Suppressor macrophage (primary cell): ENCODE measurements around the gene POC5.
A peak's percentile ranks its signal among the peaks of the same experiment; 100 is the strongest.

Experiments used
- DNase-seq, 4 experiments: peaks; one replicate each; pipeline ENCODE4 v3.0.0-alpha.2; 2020 to 2022

POC5 gene

DNA sequence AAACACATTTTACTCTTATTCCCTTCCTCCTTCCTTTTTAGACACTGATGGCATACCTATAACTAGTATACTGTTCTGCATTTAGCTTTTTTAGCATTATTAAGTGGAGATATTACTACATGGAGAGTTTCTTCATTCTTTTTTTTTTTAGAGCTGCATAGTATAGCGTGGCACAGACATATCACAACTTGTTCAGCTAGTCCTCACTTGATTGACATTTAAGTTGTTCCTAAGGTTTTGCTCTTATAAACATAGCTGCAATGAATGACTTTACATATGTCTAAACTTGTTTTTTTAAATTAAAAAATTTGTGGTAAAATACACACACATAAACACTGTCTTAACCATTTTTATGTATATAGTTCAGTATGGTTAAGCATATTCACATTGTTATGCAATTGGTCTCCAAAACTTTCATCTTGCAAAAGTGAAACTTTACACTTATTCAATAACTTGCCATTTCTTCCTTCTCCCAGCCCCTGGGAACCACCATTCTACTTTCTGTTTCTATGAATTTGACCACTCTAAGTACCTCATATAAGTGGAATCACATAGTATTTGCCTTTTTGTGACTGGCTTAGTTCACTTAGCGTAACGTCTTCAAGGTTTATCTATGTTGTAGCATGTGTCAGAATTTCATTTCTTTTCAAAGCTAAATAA, 57.3 kb downstream of the POC5 start:
- peak in 1 of 4 experiments; percentile 22 for DNase-seq

GRCh38 chr5:75656311-75657003, 60.8 kb downstream of the POC5 start:
- DNase-seq = peak in 3 of 4 experiments; percentile 6 to 45 (median 22)

DNA sequence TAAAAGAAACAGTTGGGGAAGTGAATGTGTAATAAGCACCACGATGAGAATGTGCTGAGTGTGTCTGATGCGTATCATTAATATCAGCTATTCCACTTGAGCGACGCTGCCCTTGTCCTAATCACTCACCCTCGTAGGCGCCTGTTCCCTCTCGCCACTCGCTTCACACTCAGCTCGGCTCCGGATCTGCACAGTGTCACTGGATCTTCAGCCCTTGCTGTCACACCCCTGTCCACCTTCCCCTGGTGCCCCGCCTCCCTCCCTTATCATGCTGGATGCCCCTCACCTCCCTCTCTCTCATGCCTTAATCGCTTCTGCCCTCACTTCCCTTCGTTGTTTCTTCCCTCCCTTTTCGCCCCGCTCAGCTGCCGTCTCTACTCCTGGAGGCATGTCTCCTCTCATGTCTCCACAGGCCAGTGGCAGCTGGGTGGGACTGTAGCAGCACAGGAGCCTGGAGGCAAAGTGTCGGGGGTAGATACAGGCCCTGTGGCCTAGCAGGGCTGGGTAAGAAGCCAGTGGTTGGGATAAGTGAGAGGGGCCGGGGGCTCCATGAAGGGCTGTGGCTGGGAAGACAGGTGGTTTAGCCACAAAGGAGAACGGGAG, 62.4 kb downstream of the POC5 start:
- DNase-seq = no peak

- no peak for DNase-seq
Observed at GRCh38 chr5:75653521-75653920, 63.7 kb downstream of the POC5 start.

DNA sequence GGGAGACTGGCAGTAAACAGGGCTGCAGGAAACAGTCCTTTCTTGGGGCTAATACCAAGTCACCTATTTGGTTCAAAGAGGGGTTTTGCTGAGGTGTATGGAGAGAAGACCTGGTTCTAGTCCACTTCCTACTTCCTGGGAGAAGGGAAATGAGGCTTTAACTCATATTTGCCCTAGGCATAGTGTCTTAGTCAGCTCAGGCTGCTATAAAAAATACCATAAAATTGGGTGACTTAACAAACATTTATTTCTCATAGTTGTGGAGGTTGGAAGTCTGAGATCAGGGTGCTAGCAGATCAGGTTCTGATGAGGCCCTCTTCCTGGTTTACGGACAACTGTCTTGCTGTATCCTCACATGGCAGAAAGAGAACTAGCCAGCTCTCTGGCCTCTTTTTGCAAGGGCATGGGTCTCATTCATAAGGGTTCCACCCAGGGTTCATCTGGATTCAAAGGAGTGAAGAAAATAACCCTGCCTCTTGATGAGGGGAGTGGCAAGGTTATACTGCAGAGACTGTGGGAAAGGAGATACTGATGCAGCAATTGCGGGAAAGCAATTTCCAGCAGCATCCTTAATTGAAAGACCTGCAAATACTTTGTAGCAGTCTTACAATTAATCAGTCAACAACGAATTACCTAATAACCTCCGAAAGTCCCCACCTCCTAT, 65.5 kb downstream of the POC5 start:
- no peak for DNase-seq

DNA sequence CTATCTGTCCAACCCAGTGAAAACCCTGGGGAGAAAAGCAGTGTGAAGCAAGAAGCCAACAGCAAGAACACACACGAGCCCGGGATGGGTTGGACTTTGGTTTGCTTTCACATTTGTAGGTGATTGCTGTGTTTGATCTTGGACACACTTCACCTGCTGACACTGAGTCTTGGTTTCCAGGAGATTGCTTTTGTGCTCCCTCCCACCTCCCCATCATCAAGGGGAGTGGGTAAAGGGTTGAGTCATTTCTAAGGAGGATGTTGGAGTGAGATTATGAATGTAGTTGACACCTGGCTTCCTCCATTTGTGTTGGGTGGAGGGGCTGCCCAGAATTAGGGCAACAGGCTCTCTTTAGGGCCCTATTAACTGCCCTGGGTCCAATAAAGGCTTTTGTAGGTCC, 68.5 kb downstream of the POC5 start:
- DNase-seq = no peak

DNA sequence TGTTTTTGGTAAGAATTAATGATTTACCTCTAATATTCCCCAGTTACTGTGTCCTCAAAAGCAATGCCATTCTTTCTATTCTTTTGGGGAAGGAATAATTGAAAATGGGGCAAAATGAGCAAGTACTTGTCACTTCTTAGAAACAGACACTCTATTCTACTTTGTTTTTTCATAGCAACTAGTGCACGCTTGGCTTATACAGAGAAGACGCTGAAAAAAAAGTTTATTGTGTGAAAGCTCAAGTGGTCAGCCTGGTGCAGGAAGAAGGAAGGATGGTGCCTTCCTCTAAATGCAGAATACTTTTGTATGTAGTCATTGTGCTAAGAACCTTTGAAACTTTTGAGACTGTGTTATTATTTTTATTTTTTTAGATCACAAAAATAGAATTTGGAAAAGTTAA, 76.4 kb downstream of the POC5 start:
- no peak for DNase-seq

- no peak for DNase-seq
Observed at GRCh38 chr5:75640395-75640794, 76.8 kb downstream of the POC5 start.

DNA sequence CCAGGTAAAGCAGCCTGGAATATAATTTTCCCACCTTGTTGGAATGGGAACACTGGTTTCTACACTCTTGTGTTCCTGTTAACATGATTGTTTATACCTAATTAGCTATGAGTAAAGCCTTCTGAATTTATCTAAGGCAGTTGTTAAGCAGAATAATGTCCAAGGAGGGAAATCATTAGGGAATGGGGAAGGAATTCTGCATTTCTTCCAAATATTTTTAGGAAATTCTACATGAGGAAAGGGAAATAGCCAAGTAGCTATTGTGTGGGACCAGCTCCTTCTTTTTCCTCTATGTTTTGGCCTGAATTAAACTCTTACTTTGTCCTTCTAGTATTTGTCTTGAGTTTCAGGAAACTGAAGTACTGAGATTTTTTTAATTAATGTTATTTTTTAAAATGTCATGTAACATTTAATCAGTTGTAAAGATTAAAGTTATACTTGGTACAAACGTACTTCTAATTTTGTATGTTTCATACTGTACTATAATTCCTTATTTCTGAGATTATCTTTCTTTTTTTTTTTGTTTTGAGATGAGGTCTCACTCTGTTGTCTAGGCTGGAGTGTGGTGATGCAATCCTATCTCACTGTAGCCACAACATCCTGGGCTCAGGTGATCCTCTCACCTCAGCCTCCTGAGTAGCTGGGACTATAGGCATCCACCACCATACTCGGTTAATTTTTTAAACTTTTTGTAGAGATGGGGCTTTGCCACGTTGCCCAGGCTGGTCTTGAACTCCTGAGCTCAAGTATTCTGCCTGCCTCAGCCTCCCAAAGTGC, 77.5 kb downstream of the POC5 start:
- no peak for DNase-seq

DNA sequence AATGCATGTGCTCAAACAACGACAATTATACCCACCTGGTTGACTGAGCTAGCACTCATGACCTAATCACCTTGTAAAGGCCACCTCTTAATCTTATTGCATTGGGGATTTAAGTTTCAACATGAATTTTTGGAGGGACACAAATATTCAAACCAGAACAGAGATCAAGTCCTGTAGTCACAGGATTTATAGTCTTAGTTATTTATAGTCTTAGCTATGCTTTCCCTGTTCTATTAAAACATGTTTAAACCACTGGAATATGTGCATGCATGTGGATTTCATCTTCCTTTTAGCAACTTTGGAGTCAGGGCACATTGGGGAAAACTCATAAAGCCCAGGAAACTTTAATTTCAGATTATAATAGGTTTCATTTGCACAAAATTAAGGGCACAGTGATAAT, 79.3 kb downstream of the POC5 start:
- DNase-seq = no peak

DNA sequence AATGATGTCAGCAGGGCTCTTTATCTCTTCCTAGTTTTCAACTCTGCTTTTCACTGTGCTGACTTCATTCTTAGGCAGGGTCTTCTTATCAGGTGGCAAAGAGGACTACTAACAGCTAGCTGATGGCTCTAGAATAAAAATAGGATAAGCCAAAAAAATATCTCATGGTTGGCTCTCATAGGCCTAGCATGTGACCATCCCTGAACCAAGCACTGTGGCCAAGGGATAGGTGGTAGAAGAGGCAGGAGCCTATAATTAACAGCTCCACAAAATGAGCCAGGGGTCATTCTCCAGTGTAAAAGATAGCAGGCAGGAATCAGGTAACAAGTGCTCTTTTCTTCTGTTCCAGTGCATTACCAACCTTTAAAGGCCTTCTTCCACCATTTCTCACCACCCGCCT, 84.9 kb downstream of the POC5 start:
- DNase-seq = no peak

- DNase-seq = no peak
Observed at GRCh38 chr5:75630875-75631274, 86.4 kb downstream of the POC5 start.

GRCh38 chr5:75627801-75628200, 89.4 kb downstream of the POC5 start:
- DNase-seq = no peak

DNA sequence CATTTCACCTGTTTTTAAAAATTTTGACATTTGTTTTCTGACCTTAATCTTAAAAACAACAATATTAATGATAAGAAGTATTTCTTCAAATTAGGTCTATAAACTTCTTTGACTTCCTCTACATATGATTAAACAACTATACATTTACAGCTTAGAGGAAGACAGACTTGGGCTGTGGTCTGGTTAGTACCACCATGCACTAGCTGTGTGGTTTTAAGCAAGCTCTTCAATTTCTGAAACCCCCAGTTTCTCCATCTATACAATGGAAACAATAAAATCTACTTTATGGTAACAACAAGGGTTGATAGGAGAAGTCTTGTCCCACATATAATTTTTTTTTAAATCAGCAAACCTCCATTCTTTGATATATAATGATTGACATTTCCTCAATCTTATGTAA, 90.3 kb downstream of the POC5 start:
- DNase-seq = no peak
